ENCODE results near the gene FXYD3.

DNA sequence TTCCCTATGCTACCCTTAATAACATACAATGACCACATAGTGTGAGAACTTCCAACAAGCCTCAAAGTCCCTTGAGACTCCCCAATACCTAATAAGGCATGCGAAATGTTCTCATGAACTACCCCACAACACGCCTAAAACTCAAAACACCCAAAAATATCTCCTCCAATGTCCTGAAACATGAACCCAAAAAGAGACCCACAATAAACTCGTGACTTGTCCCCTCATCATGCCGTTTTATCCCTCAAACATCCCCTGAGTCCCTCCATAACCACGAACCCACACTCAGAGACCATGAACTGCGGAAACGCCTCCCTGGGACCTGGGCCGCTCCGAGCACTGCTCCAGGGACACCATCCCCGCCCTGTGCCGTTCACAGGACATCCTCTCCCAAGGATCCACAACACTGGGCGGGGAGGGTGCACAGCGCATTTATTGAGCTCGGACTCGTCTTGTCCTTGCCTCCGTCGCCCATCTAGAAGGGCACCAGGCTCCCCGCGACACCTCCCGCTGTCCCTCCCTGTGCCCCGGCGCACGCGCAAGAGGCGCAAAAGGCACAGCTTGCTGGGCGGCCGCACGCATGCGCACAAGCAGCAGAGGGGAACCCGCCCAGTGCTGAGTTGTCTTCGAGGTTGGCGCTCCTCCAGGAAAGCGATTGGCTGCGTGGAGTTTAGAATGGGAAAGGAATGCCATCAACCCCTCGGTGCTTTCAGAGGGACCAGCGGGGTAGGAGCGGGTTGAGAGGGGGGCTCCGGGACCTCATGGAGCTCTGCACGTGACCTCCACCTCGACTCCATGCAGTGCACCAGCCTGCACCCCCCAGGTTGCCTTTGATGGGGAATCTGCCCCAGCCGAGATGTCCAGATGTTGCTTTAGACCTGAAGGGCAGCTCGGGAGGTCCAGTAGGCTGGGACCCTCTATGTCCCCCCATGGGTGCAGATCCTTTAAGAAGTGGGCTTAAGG is 8.8 kb downstream of the FXYD3 start:
- TF ChIP-seq, protein P1, sequence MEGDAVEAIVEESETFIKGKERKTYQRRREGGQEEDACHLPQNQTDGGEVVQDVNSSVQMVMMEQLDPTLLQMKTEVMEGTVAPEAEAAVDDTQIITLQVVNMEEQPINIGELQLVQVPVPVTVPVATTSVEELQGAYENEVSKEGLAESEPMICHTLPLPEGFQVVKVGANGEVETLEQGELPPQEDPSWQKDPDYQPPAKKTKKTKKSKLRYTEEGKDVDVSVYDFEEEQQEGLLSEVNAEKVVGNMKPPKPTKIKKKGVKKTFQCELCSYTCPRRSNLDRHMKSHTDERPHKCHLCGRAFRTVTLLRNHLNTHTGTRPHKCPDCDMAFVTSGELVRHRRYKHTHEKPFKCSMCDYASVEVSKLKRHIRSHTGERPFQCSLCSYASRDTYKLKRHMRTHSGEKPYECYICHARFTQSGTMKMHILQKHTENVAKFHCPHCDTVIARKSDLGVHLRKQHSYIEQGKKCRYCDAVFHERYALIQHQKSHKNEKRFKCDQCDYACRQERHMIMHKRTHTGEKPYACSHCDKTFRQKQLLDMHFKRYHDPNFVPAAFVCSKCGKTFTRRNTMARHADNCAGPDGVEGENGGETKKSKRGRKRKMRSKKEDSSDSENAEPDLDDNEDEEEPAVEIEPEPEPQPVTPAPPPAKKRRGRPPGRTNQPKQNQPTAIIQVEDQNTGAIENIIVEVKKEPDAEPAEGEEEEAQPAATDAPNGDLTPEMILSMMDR (IDR thresholded peaks at IDR 0.05): no peak
- TF ChIP-seq MEF2A (IDR thresholded peaks at IDR 0.05; ENCODE audit: borderline replicate concordance, low read depth) (no peak), CHD2 (IDR thresholded peaks at IDR 0.05; ENCODE audit: low read length, partially characterized antibody) (peak; percentile 46), POLR2AphosphoS5 (IDR thresholded peaks at IDR 0.05; ENCODE audit: low read depth, low read length) (peak; percentile 77), TAF1 (IDR thresholded peaks at IDR 0.05; ENCODE audit: borderline replicate concordance, low read depth, low read length) (no peak), YY1 (IDR thresholded peaks at IDR 0.05; ENCODE audit: low read depth) (no peak), TEAD4 (IDR thresholded peaks at IDR 0.05; ENCODE audit: borderline replicate concordance, insufficient read depth) (no peak), EP300 (IDR thresholded peaks at IDR 0.05; ENCODE audit: borderline replicate concordance in 1 of 2, low read depth in 1 of 2, low read length in 1 of 2) (no peak), SIN3A (IDR thresholded peaks at IDR 0.05; ENCODE audit: borderline replicate concordance, low read depth, low read length) (no peak), RAD21 (IDR thresholded peaks at IDR 0.05; ENCODE audit: low read length) (no peak)
- TF ChIP-seq, protein P2, sequence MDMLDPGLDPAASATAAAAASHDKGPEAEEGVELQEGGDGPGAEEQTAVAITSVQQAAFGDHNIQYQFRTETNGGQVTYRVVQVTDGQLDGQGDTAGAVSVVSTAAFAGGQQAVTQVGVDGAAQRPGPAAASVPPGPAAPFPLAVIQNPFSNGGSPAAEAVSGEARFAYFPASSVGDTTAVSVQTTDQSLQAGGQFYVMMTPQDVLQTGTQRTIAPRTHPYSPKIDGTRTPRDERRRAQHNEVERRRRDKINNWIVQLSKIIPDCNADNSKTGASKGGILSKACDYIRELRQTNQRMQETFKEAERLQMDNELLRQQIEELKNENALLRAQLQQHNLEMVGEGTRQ (IDR thresholded peaks at IDR 0.05; ENCODE audit: borderline replicate concordance, low read depth, low read length): no peak
- TF ChIP-seq, protein P3, sequence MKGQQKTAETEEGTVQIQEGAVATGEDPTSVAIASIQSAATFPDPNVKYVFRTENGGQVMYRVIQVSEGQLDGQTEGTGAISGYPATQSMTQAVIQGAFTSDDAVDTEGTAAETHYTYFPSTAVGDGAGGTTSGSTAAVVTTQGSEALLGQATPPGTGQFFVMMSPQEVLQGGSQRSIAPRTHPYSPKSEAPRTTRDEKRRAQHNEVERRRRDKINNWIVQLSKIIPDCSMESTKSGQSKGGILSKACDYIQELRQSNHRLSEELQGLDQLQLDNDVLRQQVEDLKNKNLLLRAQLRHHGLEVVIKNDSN (IDR thresholded peaks at IDR 0.05; ENCODE audit: borderline replicate concordance, low read depth): no peak
- TF ChIP-seq, protein P4, sequence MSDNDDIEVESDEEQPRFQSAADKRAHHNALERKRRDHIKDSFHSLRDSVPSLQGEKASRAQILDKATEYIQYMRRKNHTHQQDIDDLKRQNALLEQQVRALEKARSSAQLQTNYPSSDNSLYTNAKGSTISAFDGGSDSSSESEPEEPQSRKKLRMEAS (IDR thresholded peaks at IDR 0.05; ENCODE audit: low read depth): peak; percentile 67

Data from SK-N-SH (cell line).